Suppressor macrophage treated with lipopolysaccharide for 4 hours (primary cell): ENCODE measurements around the gene UBAC2.

Experiments used
- DNase-seq: peaks from one replicate; pipeline ENCODE4 v3.0.0-alpha.2; 2020

UBAC2 gene

GRCh38 chr13:99421758-99422585 lies 221.3 kb downstream of the UBAC2 start:
- peak; percentile 67 for DNase-seq

DNA sequence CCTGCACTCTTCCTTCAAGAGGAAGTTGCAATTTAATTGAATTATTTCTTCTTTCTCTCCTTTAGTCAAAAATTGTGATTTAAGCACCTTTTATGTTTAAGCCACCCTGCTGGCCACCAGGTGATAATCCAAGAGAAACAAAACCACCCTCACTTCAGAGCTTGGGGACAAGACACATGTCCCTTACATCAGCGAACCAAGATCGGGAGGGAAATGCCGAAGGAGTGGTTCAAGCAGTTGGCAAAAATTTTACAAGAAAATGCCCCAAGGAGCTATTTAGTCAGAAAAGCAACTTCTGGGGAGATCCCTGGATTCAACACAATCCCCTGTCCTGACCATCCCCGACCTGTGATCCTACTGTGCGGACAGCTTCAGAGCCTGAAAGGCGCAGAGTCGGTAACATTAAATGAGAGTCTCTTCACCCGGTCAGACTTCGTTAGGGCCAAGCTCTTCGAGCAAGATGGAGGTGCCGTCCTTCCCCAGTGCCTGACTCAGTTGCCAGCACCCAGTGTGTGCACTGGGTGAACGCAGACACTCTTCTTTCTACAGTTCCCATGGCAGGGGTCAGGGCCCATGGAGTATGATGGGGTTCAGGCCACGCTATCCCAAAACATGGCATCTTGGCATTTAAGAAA lies 222.0 kb downstream of the UBAC2 start:
- DNase-seq, result peak; percentile 56

DNA sequence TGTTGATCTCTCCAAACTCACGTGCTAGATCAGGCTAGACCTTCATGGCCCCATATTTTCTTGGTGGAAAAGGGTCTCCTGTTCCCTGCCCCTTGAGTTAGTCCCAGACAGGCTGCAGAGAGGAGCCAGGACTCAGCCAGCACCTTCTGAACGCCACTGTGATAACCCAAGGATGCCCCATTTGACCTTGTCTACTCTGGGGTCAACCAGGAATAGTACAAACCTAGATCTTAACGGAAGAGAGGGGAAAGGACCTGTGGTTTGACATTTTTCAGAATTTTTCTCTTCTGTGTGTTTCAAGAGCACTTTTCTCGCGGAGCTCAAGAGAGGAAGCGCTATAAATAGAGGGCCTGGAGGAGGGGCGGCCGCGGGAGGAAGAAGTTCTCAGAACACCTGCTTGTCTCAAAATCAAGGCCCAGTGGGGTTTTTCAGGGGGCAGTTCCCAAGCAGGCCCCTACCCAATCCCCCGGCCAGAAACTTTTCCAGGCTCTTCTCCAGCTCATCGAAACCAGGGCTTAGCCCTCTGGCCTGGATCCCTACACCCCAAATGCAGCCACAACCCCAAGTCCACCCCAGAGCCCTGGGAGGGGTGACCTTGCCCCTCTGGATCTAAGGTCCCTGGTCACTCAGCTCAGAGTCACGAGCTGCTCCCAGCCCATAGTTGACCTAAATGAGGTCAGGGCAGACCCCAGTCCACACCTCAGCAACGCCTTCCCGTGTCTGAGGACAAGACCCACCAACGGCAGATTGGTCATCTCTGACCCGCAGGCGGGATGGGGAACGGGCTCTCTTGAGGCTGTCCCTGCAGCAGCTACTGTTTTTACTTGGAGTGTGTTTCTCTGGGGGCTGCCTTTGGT lies 225.1 kb downstream of the UBAC2 start:
- peak; percentile 30 for DNase-seq

DNA sequence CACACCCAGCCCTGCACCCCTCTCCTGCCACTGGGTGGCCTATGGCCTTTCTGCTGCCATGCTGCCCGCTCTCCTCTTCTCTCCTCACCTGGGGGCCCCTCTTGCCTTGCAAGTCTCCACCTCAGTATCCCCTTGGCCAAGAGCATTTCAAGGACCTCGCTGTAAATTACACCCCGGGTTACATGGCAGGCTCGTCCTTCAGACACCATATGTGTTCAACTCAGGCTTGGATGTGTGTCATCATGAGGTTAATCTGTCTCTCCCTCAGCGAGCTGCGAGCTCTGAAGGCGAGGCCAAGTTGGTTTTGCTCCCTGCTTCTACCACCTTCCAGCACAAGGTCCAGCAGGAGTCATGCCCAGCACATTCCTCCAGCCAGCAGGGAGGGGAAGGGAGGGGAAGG lies 225.8 kb downstream of the UBAC2 start:
- DNase-seq, result no peak

- no peak for DNase-seq
These were observed 229.0 kb downstream of the UBAC2 start for GRCh38 chr13:99429670-99430069.

DNA sequence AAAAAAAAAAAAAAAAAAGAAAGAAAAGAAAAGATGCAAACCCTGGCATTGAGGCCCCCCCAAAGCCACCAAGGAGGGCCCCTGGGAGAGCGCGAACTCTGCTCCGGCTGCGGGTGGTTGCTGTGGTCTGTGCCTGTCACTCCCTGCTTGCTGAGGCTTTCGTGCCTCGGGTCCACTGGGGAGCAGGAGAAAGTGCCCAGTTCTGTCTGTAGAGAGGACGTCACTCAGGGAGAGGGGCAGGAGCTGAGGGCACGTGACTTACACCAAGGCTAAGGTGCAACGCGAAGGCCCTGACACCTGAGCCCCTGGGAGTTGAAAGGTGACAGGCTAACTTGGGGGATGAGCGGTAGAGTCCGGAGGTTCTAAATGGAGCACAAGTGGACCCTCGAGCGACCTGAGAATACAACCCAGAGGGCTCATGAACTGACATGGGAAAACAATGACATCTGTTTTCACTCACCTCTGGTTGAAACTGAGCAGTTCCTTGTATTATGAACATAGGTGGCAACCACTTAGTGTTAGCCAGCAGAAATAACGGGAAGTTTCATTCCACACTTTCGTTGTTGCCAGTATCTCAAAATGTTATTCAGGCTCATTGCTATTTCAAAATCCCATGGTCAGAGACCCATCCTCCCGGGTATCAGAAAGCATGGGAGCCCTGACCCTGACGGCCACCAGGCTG lies 231.4 kb downstream of the UBAC2 start:
- DNase-seq, result peak; percentile 78

- peak; percentile 99 for DNase-seq
These were observed 232.2 kb downstream of the UBAC2 start for GRCh38 chr13:99432609-99433542.

GRCh38 chr13:99433543-99434075 lies 233.0 kb downstream of the UBAC2 start:
- no peak for DNase-seq

DNA sequence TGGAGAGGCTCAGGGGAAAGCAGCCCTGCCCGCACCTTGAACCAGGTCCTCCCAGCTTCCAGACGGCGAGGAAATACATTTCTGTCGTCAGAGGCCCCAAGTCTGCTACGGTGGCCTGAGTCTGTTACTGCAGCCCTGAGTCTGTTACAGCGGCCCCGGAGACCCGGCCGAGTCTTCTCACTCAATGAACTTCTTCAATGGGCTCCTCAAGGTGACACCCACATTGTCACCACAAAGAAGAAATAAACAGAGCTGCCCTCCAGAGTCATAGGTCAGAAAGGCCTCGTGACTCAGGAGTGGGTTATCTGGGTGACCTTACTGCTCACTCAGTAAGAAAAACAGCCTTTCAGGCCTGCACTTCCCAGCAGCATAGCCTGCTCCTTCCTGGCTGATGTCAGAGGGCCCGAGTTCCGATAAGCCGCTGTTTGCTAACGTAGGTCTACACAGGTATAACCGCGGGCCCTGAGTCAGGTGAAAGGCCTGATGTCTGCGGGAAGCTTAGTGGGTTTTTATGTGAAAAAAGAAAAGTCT lies 233.7 kb downstream of the UBAC2 start:
- DNase-seq, result peak; percentile 77

DNA sequence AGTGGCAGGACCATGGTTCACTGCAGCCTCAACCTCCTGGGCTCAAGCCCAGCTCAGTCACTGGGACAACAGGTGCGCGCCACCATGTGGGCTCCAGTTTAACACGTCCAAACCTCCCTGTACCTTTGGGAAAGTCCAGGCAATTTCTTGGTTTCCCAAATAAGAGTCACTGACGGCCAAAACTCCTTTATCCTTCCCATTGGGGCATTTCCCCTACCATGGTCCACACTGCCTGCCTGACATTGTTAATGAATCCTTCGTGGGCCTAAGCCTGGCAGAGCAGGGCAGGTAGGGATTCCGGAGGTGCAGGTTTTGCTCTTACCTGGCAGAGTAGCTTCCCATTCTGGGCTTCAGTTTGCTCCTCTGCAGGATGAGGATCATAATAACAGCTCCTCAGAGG lies 234.5 kb downstream of the UBAC2 start:
- no peak for DNase-seq

DNA sequence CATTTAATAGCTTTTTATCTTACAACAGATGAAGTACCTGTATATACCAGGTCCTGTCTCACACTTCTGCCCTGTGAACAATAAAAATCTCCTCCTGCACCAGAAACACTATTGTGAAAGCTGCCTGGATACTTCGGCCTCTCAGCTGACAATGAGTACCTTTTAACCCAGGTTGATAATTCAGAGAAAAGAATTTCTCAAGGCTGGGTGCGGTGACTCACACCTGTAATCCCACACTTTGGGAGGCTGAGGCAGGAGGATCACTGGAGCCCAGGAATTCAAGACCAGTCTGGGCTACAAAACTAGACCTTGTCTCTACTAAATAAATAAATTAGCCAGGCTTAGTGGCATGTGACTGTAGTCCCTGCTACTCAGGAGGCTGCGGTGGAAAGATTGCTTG lies 235.3 kb downstream of the UBAC2 start:
- no peak for DNase-seq
